ENCODE data around the gene LRRC4.

Gene LRRC4

GRCh38 chr7:128075242-128076095, 44.2 kb upstream of the LRRC4 start:
- TF ChIP-seq CTCF (IDR thresholded peaks at IDR 0.05; ENCODE audit: insufficient read depth, low read length, missing control alignments), result no peak
- no peak overlapping the region for H3K4me3 ChIP-seq (ENCODE audit: low read depth, low read length)
- CTCF ChIA-PET, result interaction anchor here (0.8 to 1.0 kb wide), 4 partner anchors 9 to 368 kb away, joined by 3 read pairs; no protein-coding TSS in a partner anchor
- POLR2A ChIA-PET, result no interaction called here
- no peak for DNase-seq (ENCODE audit: low read depth, low spot score)

- POLR2A ChIA-PET, result no interaction called here
- CTCF ChIA-PET, result interaction anchor here (0.8 to 1.0 kb wide), 2 partner anchors 11 to 367 kb away, joined by 3 read pairs; no protein-coding TSS in a partner anchor
- TF ChIP-seq CTCF (IDR thresholded peaks at IDR 0.05; ENCODE audit: insufficient read depth, low read length, missing control alignments), result no peak
Measured at GRCh38 chr7:128074736-128075135, 43.5 kb upstream of the LRRC4 start.

GRCh38 chr7:128074336-128074735, 43.1 kb upstream of the LRRC4 start:
- H3K4me3 ChIP-seq (ENCODE audit: low read depth, low read length), result no peak overlapping the region
- POLR2A ChIA-PET, result no interaction called here
- DNase-seq (ENCODE audit: low read depth, low spot score), result no peak
- no peak for TF ChIP-seq CTCF (IDR thresholded peaks at IDR 0.05; ENCODE audit: insufficient read depth, low read length, missing control alignments)
- CTCF ChIA-PET, result no interaction called here

More at GRCh38 chr7:128074736-128075135, 43.5 kb upstream of the LRRC4 start:
- no peak overlapping the region for H3K4me3 ChIP-seq (ENCODE audit: low read depth, low read length)
- DNase-seq (ENCODE audit: low read depth, low spot score), result no peak

GRCh38 chr7:128073671-128074310, 42.6 kb upstream of the LRRC4 start:
- DNase-seq (ENCODE audit: low read depth, low spot score), result no peak
- no peak for TF ChIP-seq CTCF (IDR thresholded peaks at IDR 0.05; ENCODE audit: insufficient read depth, low read length, missing control alignments)
- ChIA-PET CTCF (interaction anchor here (0.6 kb wide), 1 partner anchor 282 kb away, joined by 3 read pairs; no protein-coding TSS in a partner anchor), POLR2A (no interaction called here)
- H3K4me3 ChIP-seq (ENCODE audit: low read depth, low read length), result no peak overlapping the region

- TF ChIP-seq CTCF (IDR thresholded peaks at IDR 0.05; ENCODE audit: insufficient read depth, low read length, missing control alignments), result no peak
- DNase-seq (ENCODE audit: low read depth, low spot score), result no peak
- H3K4me3 ChIP-seq (ENCODE audit: low read depth, low read length), result no peak overlapping the region
- ChIA-PET CTCF (interaction anchor here (1.5 kb wide), 1 partner anchor 138 kb away, joined by 6 read pairs; no protein-coding TSS in a partner anchor), POLR2A (no interaction called here)
Measured at GRCh38 chr7:128071801-128072200, 40.6 kb upstream of the LRRC4 start.

GRCh38 chr7:128071376-128071775, 40.1 kb upstream of the LRRC4 start:
- CTCF ChIA-PET, result interaction anchor here (0.9 to 1.9 kb wide), 3 partner anchors 10 to 138 kb away, joined by 3 to 6 read pairs (median 6); no protein-coding TSS in a partner anchor
- no peak for DNase-seq (ENCODE audit: low read depth, low spot score)
- no peak overlapping the region for H3K4me3 ChIP-seq (ENCODE audit: low read depth, low read length)
- POLR2A ChIA-PET, result no interaction called here
- no peak for TF ChIP-seq CTCF (IDR thresholded peaks at IDR 0.05; ENCODE audit: insufficient read depth, low read length, missing control alignments)

Data from AG04449 (cell line).